Lung (tissue), 12 donors: ENCODE results near the gene SFXN5. TPM values are rescaled to one million over a fixed set of nuclear protein-coding genes. Genes with fewer than 3 reads are reported as not detected.
A peak's percentile ranks its signal among the peaks of the same experiment; 100 is the strongest.

ENCODE experiments used
- ATAC-seq: fragments of 200-7000 bp; cut with Tn5 transposase; one replicate; pipeline ENCODE4 v1.9.1; 2020; ENCODE audit warnings: moderate number of reproducible peaks; ENCODE audit not compliant: insufficient read depth, low FRiP score
- DNase-seq, 3 donors: peaks; one replicate each; pipeline ENCODE4 v3.0.0-alpha.2; 2013 to 2017
- H3K27ac ChIP-seq, 2 donors: one replicate each; pipeline ENCODE4 v1.5.1; 2013; ENCODE audit warnings: mild to moderate bottlenecking in 2 of 2, moderate library complexity in 2 of 2, control low read depth in 1 of 2, inconsistent platforms in 1 of 2, low read depth in 1 of 2, low read length in 1 of 2
- H3K27me3 ChIP-seq, 3 donors: one replicate each; pipeline ENCODE4 v1.5.1; 2013; ENCODE audit warnings: low read length in 2 of 3; ENCODE audit not compliant: control insufficient read depth in 3 of 3, insufficient read depth in 3 of 3
- H3K36me3 ChIP-seq, 4 donors: one replicate each; pipeline ENCODE4 v1.5.1; 2013; ENCODE audit warnings: low read length in 4 of 4, mild to moderate bottlenecking in 1 of 4, moderate library complexity in 1 of 4; ENCODE audit not compliant: control insufficient read depth in 4 of 4, insufficient read depth in 4 of 4
- H3K4me1 ChIP-seq, 5 donors: one replicate each; pipeline ENCODE4 v1.5.1; 2013; ENCODE audit warnings: low read length in 5 of 5, mild to moderate bottlenecking in 2 of 5, moderate library complexity in 1 of 5; ENCODE audit not compliant: control insufficient read depth in 5 of 5, insufficient read depth in 5 of 5
- H3K4me3 ChIP-seq: one replicate; pipeline ENCODE4 v1.5.1; 2013; ENCODE audit warnings: mild to moderate bottlenecking, control low read depth, moderate library complexity
- H3K9ac ChIP-seq, 2 donors: one replicate each; pipeline ENCODE4 v1.5.1; 2013; ENCODE audit warnings: low read length in 2 of 2, control low read depth in 1 of 2; ENCODE audit not compliant: insufficient read depth in 1 of 2
- H3K9me3 ChIP-seq, 4 donors: one replicate each; pipeline ENCODE4 v1.5.1; 2013; ENCODE audit warnings: low read length in 3 of 4, mild to moderate bottlenecking in 1 of 4, moderate library complexity in 1 of 4; ENCODE audit not compliant: control insufficient read depth in 4 of 4, insufficient read depth in 3 of 4
- CTCF ChIP-seq: IDR thresholded peaks from 2 replicates; pipeline ENCODE4 v1.5.1; 2012; ENCODE audit warnings: mild to moderate bottlenecking; ENCODE audit errors: control extremely low read depth, extremely low read depth
- whole genome bisulfite sequencing, 2 donors: extraction: QIAGEN DNeasy Blood & Tissue Kit; methylation state at CpG; one replicate each; pipeline ENCODE4 v1.1.7; 2013; 5-methylcytosine and 5-hydroxymethylcytosine counted together
- polyA plus RNA-seq, 2 donors: library from polyadenylated mRNA; stranded (reverse); fragments of 200-250 nt; gene quantifications; one replicate each; pipeline ENCODE4 v1.2.1, GENCODE V29; 2013
- total RNA-seq, 2 donors: library from RNA; depleted of rRNA in 1 of 2; stranded (reverse); fragments of >200 nt in 1 of 2; gene quantifications; one replicate each; pipeline ENCODE4 v1.2.1, GENCODE V29; 2014 to 2021
- donor health status: control.
- donor health status: control.
- donor health status: Bipolar disorder and iron deficiency.
- donor health status: healthy.
- donor health status: DM: yes; HTN: yes; CAD: no.

SFXN5 gene
- total and polyA plus RNA-seq, 4 donors = 8.3 to 15.6 (median 9.6) TPM

GRCh38 chr2:72993147-72993932 is 78.2 kb downstream of the SFXN5 start:
- Histone ChIP-seq H3K27me3 (no peaks in the 10 kb centered on the region), H3K4me3 (no peak overlapping the region)
- 34 to 47% methylated on average over 5 of the region's 5 CpGs for WGBS, 2 donors

GRCh38 chr2:72992734-72993102 is 78.8 kb downstream of the SFXN5 start:
- H3K27me3 ChIP-seq = no peaks in the 10 kb centered on the region
- no peak overlapping the region for H3K27ac ChIP-seq

More at GRCh38 chr2:72993147-72993932, 78.2 kb downstream of the SFXN5 start:
- H3K4me1 ChIP-seq = no peaks in the 10 kb centered on the region
- TF ChIP-seq CTCF = peak; percentile 41
- DNase-seq (peak; percentile 24 to 39 (median 26)), ATAC-seq (no peak)
- no peak overlapping the region for H3K9ac ChIP-seq
- no peaks in the 10 kb centered on the region for H3K9me3 ChIP-seq
- H3K27ac ChIP-seq = no peak overlapping the region
- H3K36me3 ChIP-seq = peaks cover 0 to under 1% (median 0%) of the 10 kb centered on the region in 4 donors

GRCh38 chr2:72991980-72992733 is 79.4 kb downstream of the SFXN5 start:
- WGBS, 2 donors = 87 to 88% methylated on average over 11 of the region's 11 CpGs
- H3K27ac ChIP-seq = no peak overlapping the region
- H3K4me1 ChIP-seq = no peaks in the 10 kb centered on the region
- no peak for ATAC-seq
- peak in 1 of 3 donors; percentile 9 for DNase-seq
- no peaks in the 10 kb centered on the region for H3K9me3 ChIP-seq
- no peak overlapping the region for H3K4me3 ChIP-seq
- H3K36me3 ChIP-seq = peaks cover 0 to 4% (median 0%) of the 10 kb centered on the region in 4 donors
- H3K27me3 ChIP-seq = no peaks in the 10 kb centered on the region
- TF ChIP-seq CTCF = no peak
- H3K9ac ChIP-seq = no peak overlapping the region

More at GRCh38 chr2:72992734-72993102, 78.8 kb downstream of the SFXN5 start:
- H3K9ac ChIP-seq = no peak overlapping the region
- H3K4me3 ChIP-seq = no peak overlapping the region
- H3K9me3 ChIP-seq = no peaks in the 10 kb centered on the region
- no peak for TF ChIP-seq CTCF
- peaks cover 0 to 3% (median 0%) of the 10 kb centered on the region in 4 donors for H3K36me3 ChIP-seq
- WGBS, 2 donors = 85 to 93% methylated on average over 8 of the region's 8 CpGs
- ATAC-seq = no peak
- no peaks in the 10 kb centered on the region for H3K4me1 ChIP-seq
- DNase-seq = peak in 1 of 3 donors; percentile 2
